HG02884 (cell line): ENCODE data around the gene FUBP3.
"Not testable (repeated sequence)": the region's sequence is repeated elsewhere in the genome, so short reads cannot be mapped to it uniquely, and the experiment has no call there.

Experiments used
- ATAC-seq: cut with Tn5 transposase; IDR thresholded peaks from one replicate; pipeline ENCODE4 v1.9.1; 2021; ENCODE audit warnings: mild to moderate bottlenecking, moderate library complexity; ENCODE audit not compliant: unreplicated experiment

FUBP3 gene

GRCh38 chr9:130680836-130681768, 101.7 kb downstream of the FUBP3 start:
- no peak for ATAC-seq

DNA sequence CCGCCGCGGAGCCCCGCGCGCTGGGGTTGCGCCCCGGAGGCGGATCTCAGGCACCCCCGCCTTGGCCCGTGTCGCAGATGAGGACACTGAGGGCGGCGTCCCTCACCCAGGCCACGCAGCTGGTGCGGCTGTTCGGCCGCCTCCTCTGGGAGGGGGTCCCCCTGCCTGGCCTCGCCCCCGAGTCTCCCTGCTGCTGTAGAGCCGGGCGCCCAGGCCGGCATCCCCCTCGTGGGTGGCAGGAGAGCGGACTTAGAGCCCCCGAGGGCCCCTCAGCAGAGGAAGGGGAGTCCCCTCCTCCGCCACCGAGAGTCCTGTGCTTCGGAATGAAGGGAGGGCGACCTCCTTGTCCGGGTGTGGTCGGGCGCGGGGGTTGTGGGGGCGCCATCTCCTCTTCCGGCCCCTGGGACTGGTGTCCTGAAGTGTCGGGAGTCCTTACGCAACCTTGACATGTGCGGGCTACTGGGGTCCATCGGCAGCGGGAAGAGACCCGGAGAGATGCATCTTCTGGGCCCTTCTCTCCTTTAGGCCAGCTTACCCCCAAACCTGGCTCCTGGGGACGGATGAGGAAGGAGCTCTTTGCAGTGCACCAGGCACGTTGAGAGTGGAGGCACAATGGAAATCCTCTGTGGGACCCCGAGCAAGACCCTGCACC, 102.5 kb downstream of the FUBP3 start:
- no peak for ATAC-seq

DNA sequence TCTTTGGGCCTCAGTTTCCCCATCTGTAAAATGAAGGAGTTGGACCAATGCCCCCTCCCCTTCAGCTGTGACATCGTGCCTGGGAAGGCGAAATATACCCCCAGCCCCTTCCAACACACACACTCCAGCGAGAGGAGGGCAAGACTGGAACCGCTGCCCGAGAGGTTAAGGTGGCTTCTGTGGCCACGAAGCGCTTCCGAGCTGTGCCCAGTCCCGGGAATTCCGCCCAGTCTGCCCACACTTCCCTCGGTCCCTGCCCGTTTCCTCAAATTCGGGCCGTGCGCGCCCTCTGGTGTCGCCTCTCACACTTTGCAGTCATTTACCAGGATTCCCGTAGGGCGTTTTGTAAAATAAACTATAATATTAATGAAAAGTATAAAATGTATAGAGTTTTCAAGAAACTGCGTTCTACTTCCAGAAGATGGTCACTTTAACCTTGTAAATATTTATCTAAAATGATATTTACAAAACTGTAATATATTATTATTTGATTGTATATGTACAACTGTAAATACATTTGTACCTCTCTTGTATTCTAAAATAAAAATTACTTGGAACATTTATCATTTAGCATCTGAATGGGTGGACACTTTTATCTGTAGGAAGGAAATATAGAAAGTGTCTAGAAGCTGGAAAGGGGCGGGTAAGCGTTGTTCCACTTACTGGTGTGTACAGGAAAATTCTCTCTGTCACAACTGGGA, 103.2 kb downstream of the FUBP3 start:
- no peak for ATAC-seq

DNA sequence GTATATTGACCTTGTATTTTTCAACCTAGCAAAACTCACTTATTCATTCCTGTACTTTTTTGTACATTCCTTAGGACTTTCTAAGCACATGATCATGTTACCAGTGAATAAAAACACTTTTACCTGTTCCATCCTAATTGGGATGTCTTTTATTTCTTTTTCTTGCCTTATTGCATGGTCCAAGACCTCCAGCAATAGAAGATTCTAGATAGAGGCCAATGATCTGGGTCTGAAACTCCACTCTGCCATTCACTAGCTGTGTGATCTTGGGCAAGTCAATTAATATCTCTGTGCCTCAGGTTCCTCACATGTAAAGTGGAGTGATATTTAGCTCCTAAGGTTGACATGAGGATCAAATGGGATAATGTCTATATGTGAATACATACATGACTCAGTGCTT, 105.7 kb downstream of the FUBP3 start:
- no peak for ATAC-seq

DNA sequence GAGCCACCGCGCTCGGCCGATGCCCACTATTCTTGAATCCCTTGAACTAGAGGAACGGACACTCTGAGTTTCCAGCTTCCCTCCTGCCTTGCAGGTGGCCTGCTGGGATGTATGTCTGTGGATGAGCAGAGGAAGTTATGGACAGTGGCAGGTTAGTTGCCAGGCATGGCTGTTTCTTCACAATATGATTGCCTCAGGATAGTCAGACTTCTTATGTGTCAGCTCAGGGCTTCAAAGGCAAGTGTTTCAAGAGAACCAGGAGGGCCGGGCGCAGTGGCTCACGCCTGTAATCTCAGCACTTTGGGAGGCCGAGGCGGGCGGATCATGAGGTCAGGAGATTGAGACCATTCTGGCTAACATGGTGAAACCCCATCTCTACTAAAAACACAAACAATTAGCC, 106.6 kb downstream of the FUBP3 start:
- ATAC-seq: not testable (repeated sequence)

DNA sequence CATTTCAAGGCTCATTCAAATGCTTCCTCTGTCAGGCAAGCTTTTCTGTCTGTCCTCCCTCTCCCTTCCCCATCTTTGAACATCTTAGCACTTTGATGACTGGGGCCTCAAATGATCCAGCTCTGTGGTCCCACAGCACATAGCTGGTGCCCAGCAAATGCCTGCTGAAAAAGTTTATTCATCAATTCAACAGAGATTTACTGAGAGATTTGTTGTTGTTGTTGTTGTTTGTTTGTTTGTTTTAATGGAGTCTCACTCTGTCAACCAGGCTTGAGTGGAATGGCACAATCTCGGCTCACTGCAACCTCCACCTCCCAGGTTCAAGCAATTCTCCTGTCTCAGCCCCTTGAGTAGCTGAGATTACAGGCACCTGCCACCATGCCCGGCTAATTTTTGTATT, 108.2 kb downstream of the FUBP3 start:
- ATAC-seq: no peak
